HepG2 (cell line): ENCODE data around the gene ETV6. TPM values are rescaled to one million over a fixed set of nuclear protein-coding genes. Genes with fewer than 3 reads are reported as not detected.

Source experiments
- ATAC-seq: fragments of 200-7000 bp; cut with Tn5 transposase; 3 replicates; pipeline ENCODE4 v1.9.1; 2020; ENCODE audit warnings: mild to moderate bottlenecking, moderate library complexity
- BruUV-seq: library from RNA; stranded (reverse); fragments of 400-500 nt; replicated peaks from 2 replicates; lab custom pipeline; 2021; lab: Mats Ljungman, UMichigan
- CTCF ChIA-PET: fragments of 300-600 bp; formaldehyde crosslinking; extraction: SDS; loops from one replicate; lab custom pipeline; 2021; ENCODE audit warnings: low total read pairs, inconsistent platforms, low intra/inter-chr PET ratio; lab: Yijun Ruan, JAX
- POLR2A ChIA-PET: fragments of 350-600 bp; sonication (Branson Sonifier 250); formaldehyde crosslinking; loops from one replicate; lab custom pipeline; 2020; ENCODE audit warnings: antibody characterized with exemption, inconsistent platforms; lab: Yijun Ruan, JAX
- DNase-seq: peaks from one replicate; pipeline ENCODE4 v3.0.0-alpha.2; 2015; ENCODE audit warnings: low spot score
- FAIRE-seq: peaks from 3 replicates; lab custom pipeline; 2011; peaks lifted over from hg19 to GRCh38; lab: Jason Lieb, UNC
- H2AFZ ChIP-seq: one replicate; pipeline ENCODE4 v1.6.1; 2011; ENCODE audit warnings: low read length, inconsistent platforms
- H3K27ac ChIP-seq: fragments of 300-600 bp; 3 replicates; pipeline ENCODE4 v1.8.0; 2011; ENCODE audit warnings: mixed run types, mild to moderate bottlenecking, mixed read lengths, low read length, inconsistent platforms; ENCODE audit not compliant: insufficient read depth; ENCODE audit errors: extremely low read length
- H3K27me3 ChIP-seq, 2 experiments: fragments of 200-600 bp in 1 of 2; 2 replicates in 1 of 2; 3 replicates in 1 of 2; pipeline versions ENCODE4 v1.6.0 to v1.8.0; 2011; ENCODE audit warnings: low read length in 2 of 2, mild to moderate bottlenecking in 2 of 2, moderate library complexity in 2 of 2, inconsistent platforms in 1 of 2; ENCODE audit not compliant: insufficient read depth in 2 of 2, control insufficient read depth in 1 of 2
- H3K36me3 ChIP-seq, 2 experiments: fragments of 200-600 bp in 1 of 2; replicated peaks in 1 of 2; 2 replicates in 1 of 2; 3 replicates in 1 of 2; pipeline versions ENCODE4 v1.5.1 to v1.8.0; 2011; ENCODE audit warnings: low read length in 2 of 2, inconsistent platforms in 1 of 2; ENCODE audit not compliant: insufficient read depth in 2 of 2, control insufficient read depth in 1 of 2
- H3K4me1 ChIP-seq: 2 replicates; pipeline ENCODE4 v1.5.1; 2012; ENCODE audit warnings: low read length, inconsistent platforms; ENCODE audit not compliant: insufficient read depth
- H3K4me2 ChIP-seq: 2 replicates; pipeline ENCODE4 v1.6.0; 2011; ENCODE audit warnings: low read depth, low read length, inconsistent platforms
- H3K4me3 ChIP-seq, 3 experiments: fragments of 200-600 bp in 1 of 3; sonication (generic), shearing (Covaris generic) in 1 of 3; replicated peaks in 1 of 3; 2 replicates each; pipeline ENCODE4 v1.5.1; 2011 to 2016; ENCODE audit warnings: low read length in 3 of 3, inconsistent platforms in 2 of 3, low read depth in 2 of 3, mild to moderate bottlenecking in 2 of 3, control low read depth in 1 of 3, mixed read lengths in 1 of 3; ENCODE audit not compliant: insufficient read depth in 1 of 3
- H3K79me2 ChIP-seq: one replicate; pipeline ENCODE4 v1.6.1; 2011; ENCODE audit warnings: low read length, inconsistent platforms; ENCODE audit not compliant: insufficient read depth
- H3K9ac ChIP-seq: 2 replicates; pipeline ENCODE4 v1.6.0; 2011; ENCODE audit warnings: mild to moderate bottlenecking, low read depth, low read length, inconsistent platforms; ENCODE audit not compliant: insufficient read depth
- H3K9me3 ChIP-seq: 2 replicates; pipeline ENCODE4 v1.5.1; 2012; ENCODE audit warnings: mild to moderate bottlenecking, low read length
- H4K20me1 ChIP-seq: 2 replicates; pipeline ENCODE4 v1.6.0; 2011; ENCODE audit warnings: inconsistent platforms, mild to moderate bottlenecking, low read length, moderate library complexity; ENCODE audit not compliant: insufficient read depth
- CBX1 ChIP-seq: IDR thresholded peaks from one replicate; pipeline ENCODE4 v1.6.1; 2016; ENCODE audit warnings: antibody characterized with exemption, low read depth
- DNMT3B ChIP-seq: conservative IDR thresholded peaks from 2 replicates; pipeline ENCODE4 v1.6.1; 2016; ENCODE audit warnings: missing biosample characterization, control low read depth
- HDAC1 ChIP-seq: sonication (generic); formaldehyde crosslinking; IDR thresholded peaks from 2 replicates; pipeline ENCODE4 v1.5.1; 2020; ENCODE audit warnings: mild to moderate bottlenecking, missing genetic modification reagents
- NCOA2 ChIP-seq: sonication (generic); formaldehyde crosslinking; IDR thresholded peaks from 2 replicates; pipeline ENCODE4 v1.8.0; 2022; ENCODE audit warnings: inconsistent platforms
- PCBP1 ChIP-seq: fragments of 200-400 bp; formaldehyde crosslinking; IDR thresholded peaks from 2 replicates; pipeline ENCODE4 v1.6.1; 2017; ENCODE audit warnings: mild to moderate bottlenecking, low read depth, low read length, borderline replicate concordance
- PHF5A ChIP-seq: IDR thresholded peaks from one replicate; pipeline ENCODE4 v1.6.1; 2018; ENCODE audit warnings: low read depth, missing genetic modification reagents; ENCODE audit not compliant: unreplicated experiment
- ZFP62 ChIP-seq: sonication (generic); formaldehyde crosslinking; IDR thresholded peaks from 2 replicates; pipeline ENCODE4 v1.4.0; 2020; ENCODE audit warnings: missing genetic modification reagents
- ZNF275 ChIP-seq: sonication (generic); formaldehyde crosslinking; IDR thresholded peaks from 2 replicates; pipeline ENCODE4 v1.8.0; 2022; ENCODE audit warnings: missing genetic modification reagents, mild to moderate bottlenecking, inconsistent platforms, borderline replicate concordance
- ZNF660 ChIP-seq: sonication (generic); formaldehyde crosslinking; IDR thresholded peaks from 2 replicates; pipeline ENCODE4 v1.5.1; 2020; ENCODE audit warnings: mild to moderate bottlenecking, low read depth, missing genetic modification reagents, borderline replicate concordance
- WGBS: methylation state at CpG from one replicate; pipeline ENCODE4 v1.1.6; 2017; ENCODE audit warnings: low lambda C conversion rate; 5-methylcytosine and 5-hydroxymethylcytosine counted together
- in situ Hi-C: cut with HindIII; loops from 2 replicates; pipeline ENCODE4 v1.10.0; 2017; ENCODE audit warnings: low pct_unique_long_range_greater_than_20kb; ENCODE audit not compliant: extremely low pct_ligation_motif_present
- intact Hi-C: fragments of 100-400 bp; cut with micrococcal nuclease; formaldehyde crosslinking; loops from one replicate; pipeline ENCODE4 v1.10.0; 2022; ENCODE audit not compliant: unreplicated experiment
- polyA plus RNA-seq, 8 experiments: library from polyadenylated mRNA; depleted of rRNA in 3 of 8; stranded (reverse) in 7 of 8; unstranded in 1 of 8; fragments of >200 nt; fragmentation: Illumina TruSeq in 4 of 8; extraction: Trizol in 4 of 8; gene quantifications; 2 replicates each; pipeline versions ENCODE4 v1.2.1 to v1.2.3, GENCODE V29; 2011 to 2016; ENCODE audit warnings: low read depth in 4 of 8, missing spikeins in 1 of 8, mixed read lengths in 1 of 8; ENCODE audit not compliant: insufficient read depth in 1 of 8
- total RNA-seq, 5 experiments: library from RNA; depleted of rRNA; stranded (reverse); fragments of >200 nt; fragmentation: Illumina TruSeq; extraction: Trizol; gene quantifications; 2 replicates each; pipeline ENCODE4 v1.2.3, GENCODE V29; 2016; ENCODE audit warnings: low read depth in 1 of 5
- TF ChIP-seq, protein P1 (sequence below): sonication (generic); formaldehyde crosslinking; IDR thresholded peaks from 2 replicates; pipeline ENCODE4 v1.4.0; 2020; ENCODE audit warnings: mild to moderate bottlenecking, missing genetic modification reagents
- TF ChIP-seq, protein P2 (sequence below): sonication (generic); formaldehyde crosslinking; IDR thresholded peaks from 2 replicates; pipeline ENCODE4 v1.4.0; 2020; ENCODE audit warnings: missing genetic modification reagents, borderline replicate concordance
- TF ChIP-seq, protein P3 (sequence below): sonication (generic); formaldehyde crosslinking; IDR thresholded peaks from 2 replicates; pipeline ENCODE4 v1.4.0; 2020; ENCODE audit warnings: missing genetic modification reagents, borderline replicate concordance

ETV6 gene
- total and polyA plus RNA-seq, 2 of the 13 experiments (the other 11 are each of a cell fraction or from before 2014, with no cell fraction given) = 2.2 to 3.0 TPM

DNA sequence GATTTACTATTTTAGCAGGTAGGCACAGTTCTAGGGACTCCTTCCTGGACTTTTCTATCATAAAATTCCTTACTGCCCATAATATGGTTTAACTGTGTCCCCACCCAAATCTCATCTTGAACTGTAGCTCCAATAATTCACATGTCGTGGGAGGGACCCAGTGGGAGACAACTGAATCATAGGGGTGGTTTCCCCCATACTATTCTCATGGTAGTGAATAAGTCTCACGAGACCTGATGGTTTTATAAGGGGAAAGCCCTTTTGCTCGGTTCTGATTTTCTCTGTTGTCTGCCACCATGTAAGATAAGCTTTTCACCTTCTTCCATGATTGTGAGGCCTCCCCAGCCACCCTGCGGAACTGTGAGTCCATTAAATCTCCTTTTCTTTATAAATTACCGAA, 10.0 kb upstream of the ETV6 start:
- Histone ChIP-seq H3K27me3 (peaks cover 0 to 3% of the 10 kb centered on the region in 2 experiments; a peak in 2 of 5 replicates), H2AFZ (no peak overlapping the region), H3K4me2 (no peak overlapping the region), H3K36me3 (no peaks in the 10 kb centered on the region), H3K9me3 (peaks cover 7% of the 10 kb centered on the region; the same call in 1 of the 2 replicates), H3K27ac (no peak overlapping the region), H3K4me1 (peaks cover under 1% of the 10 kb centered on the region), H3K79me2 (no peaks in the 10 kb centered on the region), H4K20me1 (no peaks in the 10 kb centered on the region), H3K4me3 (no peak overlapping the region), H3K9ac (no peak overlapping the region)
- ATAC-seq = no peak
- WGBS = 19% methylated on average over 5 of the region's 5 CpGs
- no TSS peak for BruUV-seq
- no peak for TF ChIP-seq DNMT3B (CRISPR knock-in tag)
- TF ChIP-seq PHF5A (CRISPR knock-in tag) = no peak
- TF ChIP-seq NCOA2 = no peak
- TF ChIP-seq, protein P1, sequence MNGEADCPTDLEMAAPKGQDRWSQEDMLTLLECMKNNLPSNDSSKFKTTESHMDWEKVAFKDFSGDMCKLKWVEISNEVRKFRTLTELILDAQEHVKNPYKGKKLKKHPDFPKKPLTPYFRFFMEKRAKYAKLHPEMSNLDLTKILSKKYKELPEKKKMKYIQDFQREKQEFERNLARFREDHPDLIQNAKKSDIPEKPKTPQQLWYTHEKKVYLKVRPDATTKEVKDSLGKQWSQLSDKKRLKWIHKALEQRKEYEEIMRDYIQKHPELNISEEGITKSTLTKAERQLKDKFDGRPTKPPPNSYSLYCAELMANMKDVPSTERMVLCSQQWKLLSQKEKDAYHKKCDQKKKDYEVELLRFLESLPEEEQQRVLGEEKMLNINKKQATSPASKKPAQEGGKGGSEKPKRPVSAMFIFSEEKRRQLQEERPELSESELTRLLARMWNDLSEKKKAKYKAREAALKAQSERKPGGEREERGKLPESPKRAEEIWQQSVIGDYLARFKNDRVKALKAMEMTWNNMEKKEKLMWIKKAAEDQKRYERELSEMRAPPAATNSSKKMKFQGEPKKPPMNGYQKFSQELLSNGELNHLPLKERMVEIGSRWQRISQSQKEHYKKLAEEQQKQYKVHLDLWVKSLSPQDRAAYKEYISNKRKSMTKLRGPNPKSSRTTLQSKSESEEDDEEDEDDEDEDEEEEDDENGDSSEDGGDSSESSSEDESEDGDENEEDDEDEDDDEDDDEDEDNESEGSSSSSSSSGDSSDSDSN (CRISPR knock-in tag) = no peak
- TF ChIP-seq ZNF660 (CRISPR knock-in tag) = no peak
- no peak for TF ChIP-seq HDAC1
- TF ChIP-seq PCBP1 = no peak
- TF ChIP-seq, protein P2, sequence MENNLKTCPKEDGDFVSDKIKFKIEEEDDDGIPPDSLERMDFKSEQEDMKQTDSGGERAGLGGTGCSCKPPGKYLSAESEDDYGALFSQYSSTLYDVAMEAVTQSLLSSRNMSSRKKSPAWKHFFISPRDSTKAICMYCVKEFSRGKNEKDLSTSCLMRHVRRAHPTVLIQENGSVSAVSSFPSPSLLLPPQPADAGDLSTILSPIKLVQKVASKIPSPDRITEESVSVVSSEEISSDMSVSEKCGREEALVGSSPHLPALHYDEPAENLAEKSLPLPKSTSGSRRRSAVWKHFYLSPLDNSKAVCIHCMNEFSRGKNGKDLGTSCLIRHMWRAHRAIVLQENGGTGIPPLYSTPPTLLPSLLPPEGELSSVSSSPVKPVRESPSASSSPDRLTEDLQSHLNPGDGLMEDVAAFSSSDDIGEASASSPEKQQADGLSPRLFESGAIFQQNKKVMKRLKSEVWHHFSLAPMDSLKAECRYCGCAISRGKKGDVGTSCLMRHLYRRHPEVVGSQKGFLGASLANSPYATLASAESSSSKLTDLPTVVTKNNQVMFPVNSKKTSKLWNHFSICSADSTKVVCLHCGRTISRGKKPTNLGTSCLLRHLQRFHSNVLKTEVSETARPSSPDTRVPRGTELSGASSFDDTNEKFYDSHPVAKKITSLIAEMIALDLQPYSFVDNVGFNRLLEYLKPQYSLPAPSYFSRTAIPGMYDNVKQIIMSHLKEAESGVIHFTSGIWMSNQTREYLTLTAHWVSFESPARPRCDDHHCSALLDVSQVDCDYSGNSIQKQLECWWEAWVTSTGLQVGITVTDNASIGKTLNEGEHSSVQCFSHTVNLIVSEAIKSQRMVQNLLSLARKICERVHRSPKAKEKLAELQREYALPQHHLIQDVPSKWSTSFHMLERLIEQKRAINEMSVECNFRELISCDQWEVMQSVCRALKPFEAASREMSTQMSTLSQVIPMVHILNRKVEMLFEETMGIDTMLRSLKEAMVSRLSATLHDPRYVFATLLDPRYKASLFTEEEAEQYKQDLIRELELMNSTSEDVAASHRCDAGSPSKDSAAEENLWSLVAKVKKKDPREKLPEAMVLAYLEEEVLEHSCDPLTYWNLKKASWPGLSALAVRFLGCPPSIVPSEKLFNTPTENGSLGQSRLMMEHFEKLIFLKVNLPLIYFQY = no peak
- TF ChIP-seq, protein P3, sequence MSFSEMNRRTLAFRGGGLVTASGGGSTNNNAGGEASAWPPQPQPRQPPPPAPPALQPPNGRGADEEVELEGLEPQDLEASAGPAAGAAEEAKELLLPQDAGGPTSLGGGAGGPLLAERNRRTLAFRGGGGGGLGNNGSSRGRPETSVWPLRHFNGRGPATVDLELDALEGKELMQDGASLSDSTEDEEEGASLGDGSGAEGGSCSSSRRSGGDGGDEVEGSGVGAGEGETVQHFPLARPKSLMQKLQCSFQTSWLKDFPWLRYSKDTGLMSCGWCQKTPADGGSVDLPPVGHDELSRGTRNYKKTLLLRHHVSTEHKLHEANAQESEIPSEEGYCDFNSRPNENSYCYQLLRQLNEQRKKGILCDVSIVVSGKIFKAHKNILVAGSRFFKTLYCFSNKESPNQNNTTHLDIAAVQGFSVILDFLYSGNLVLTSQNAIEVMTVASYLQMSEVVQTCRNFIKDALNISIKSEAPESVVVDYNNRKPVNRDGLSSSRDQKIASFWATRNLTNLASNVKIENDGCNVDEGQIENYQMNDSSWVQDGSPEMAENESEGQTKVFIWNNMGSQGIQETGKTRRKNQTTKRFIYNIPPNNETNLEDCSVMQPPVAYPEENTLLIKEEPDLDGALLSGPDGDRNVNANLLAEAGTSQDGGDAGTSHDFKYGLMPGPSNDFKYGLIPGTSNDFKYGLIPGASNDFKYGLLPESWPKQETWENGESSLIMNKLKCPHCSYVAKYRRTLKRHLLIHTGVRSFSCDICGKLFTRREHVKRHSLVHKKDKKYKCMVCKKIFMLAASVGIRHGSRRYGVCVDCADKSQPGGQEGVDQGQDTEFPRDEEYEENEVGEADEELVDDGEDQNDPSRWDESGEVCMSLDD (CRISPR knock-in tag) = no peak
- no peak for TF ChIP-seq CBX1
- TF ChIP-seq ZFP62 (CRISPR knock-in tag) = no peak
- no peak for TF ChIP-seq ZNF275 (CRISPR knock-in tag)
- ChIA-PET POLR2A (no interaction called here), CTCF (no interaction called here)
- intact Hi-C loops = no loop called here
- in situ Hi-C loops = no loop called here
- FAIRE-seq = no peak
- DNase-seq = no peak
